HepG2 (cell line): ENCODE measurements around the gene ITPR1. TPM values are rescaled to one million over a fixed set of nuclear protein-coding genes. Genes with fewer than 3 reads are reported as not detected.
A peak's percentile ranks its signal among the peaks of the same experiment; 100 is the strongest.

Experiments used
- ATM ChIP-seq: fragments of 450-650 bp; IDR thresholded peaks from 2 replicates; pipeline ENCODE4 v1.7.1; 2017; ENCODE audit warnings: mild to moderate bottlenecking, borderline replicate concordance
- CENPBD1 ChIP-seq: sonication (generic); formaldehyde crosslinking; IDR thresholded peaks from 2 replicates; pipeline ENCODE4 v1.8.0; 2022; ENCODE audit warnings: missing genetic modification reagents, low read depth, mild to moderate bottlenecking, borderline replicate concordance
- HNRNPH1 ChIP-seq: fragments of 200-400 bp; formaldehyde crosslinking; optimal IDR thresholded peaks from 2 replicates; pipeline ENCODE3; 2017; ENCODE audit warnings: mild to moderate bottlenecking, low read depth, low read length
- MAF1 ChIP-seq: sonication (generic); formaldehyde crosslinking; IDR thresholded peaks from 2 replicates; pipeline ENCODE4 v1.5.0; 2020; ENCODE audit warnings: missing genetic modification reagents, borderline replicate concordance
- MLX ChIP-seq: IDR thresholded peaks from 2 replicates; pipeline ENCODE4 v1.6.1; 2016
- NFIC ChIP-seq: IDR thresholded peaks from 2 replicates; pipeline ENCODE4 v1.6.1; 2012; ENCODE audit warnings: mild to moderate bottlenecking, low read length, inconsistent platforms
- NPAS2 ChIP-seq: sonication (generic); formaldehyde crosslinking; IDR thresholded peaks from 2 replicates; pipeline ENCODE4 v1.8.0; 2022; ENCODE audit warnings: mild to moderate bottlenecking, missing genetic modification reagents, borderline replicate concordance
- PCBP1 ChIP-seq: fragments of 200-400 bp; formaldehyde crosslinking; IDR thresholded peaks from 2 replicates; pipeline ENCODE4 v1.6.1; 2017; ENCODE audit warnings: mild to moderate bottlenecking, low read depth, low read length, borderline replicate concordance
- RERE ChIP-seq: IDR thresholded peaks from 2 replicates; pipeline ENCODE4 v1.6.1; 2016; ENCODE audit warnings: low read depth, missing genetic modification reagents, missing compliant biosample characterization
- SRSF9 ChIP-seq: fragments of 200-400 bp; formaldehyde crosslinking; IDR thresholded peaks from 2 replicates; pipeline ENCODE4 v1.6.1; 2018; ENCODE audit warnings: borderline replicate concordance, mild to moderate bottlenecking, low read depth, low read length; ENCODE audit not compliant: insufficient read depth, poor library complexity, severe bottlenecking
- TCF7 ChIP-seq: sonication (generic); IDR thresholded peaks from 2 replicates; pipeline ENCODE4 v1.6.1; 2016; ENCODE audit warnings: antibody characterized with exemption, low read depth
- TOPORS ChIP-seq: sonication (generic); formaldehyde crosslinking; IDR thresholded peaks from 2 replicates; pipeline ENCODE4 v1.8.0; 2023; ENCODE audit warnings: mild to moderate bottlenecking, missing genetic modification reagents
- ZBTB44 ChIP-seq: sonication (generic); formaldehyde crosslinking; IDR thresholded peaks from 2 replicates; pipeline ENCODE4 v1.4.0; 2020; ENCODE audit warnings: missing genetic modification reagents
- ZBTB46 ChIP-seq: sonication (generic); formaldehyde crosslinking; IDR thresholded peaks from 2 replicates; pipeline ENCODE4 v1.4.0; 2020; ENCODE audit warnings: mild to moderate bottlenecking, missing genetic modification reagents, borderline replicate concordance
- ZC3H13 ChIP-seq: sonication (generic); formaldehyde crosslinking; IDR thresholded peaks from 2 replicates; pipeline ENCODE4 v1.8.1; 2023; ENCODE audit warnings: mild to moderate bottlenecking, missing genetic modification reagents, moderate library complexity
- ZFP1 ChIP-seq: IDR thresholded peaks from 2 replicates; pipeline ENCODE4 v1.6.1; 2016
- ZNF44 ChIP-seq: sonication (generic); formaldehyde crosslinking; IDR thresholded peaks from 2 replicates; pipeline ENCODE4 v1.5.1; 2020; ENCODE audit warnings: mild to moderate bottlenecking, missing genetic modification reagents
- ZNF567 ChIP-seq: sonication (generic); formaldehyde crosslinking; IDR thresholded peaks from 2 replicates; pipeline ENCODE4 v1.8.1; 2023; ENCODE audit warnings: mild to moderate bottlenecking, missing genetic modification reagents, borderline replicate concordance
- ZNF788 ChIP-seq: sonication (generic); formaldehyde crosslinking; IDR thresholded peaks from 2 replicates; pipeline ENCODE4 v1.5.0; 2020; ENCODE audit warnings: mild to moderate bottlenecking, missing genetic modification reagents, borderline replicate concordance
- polyA plus RNA-seq, 8 experiments: library from polyadenylated mRNA; depleted of rRNA in 3 of 8; stranded (reverse) in 7 of 8; unstranded in 1 of 8; fragments of >200 nt; fragmentation: Illumina TruSeq in 4 of 8; extraction: Trizol in 4 of 8; gene quantifications; 2 replicates each; pipeline versions ENCODE4 v1.2.1 to v1.2.3, GENCODE V29; 2011 to 2016; ENCODE audit warnings: low read depth in 4 of 8, missing spikeins in 1 of 8, mixed read lengths in 1 of 8; ENCODE audit not compliant: insufficient read depth in 1 of 8
- total RNA-seq, 5 experiments: library from RNA; depleted of rRNA; stranded (reverse); fragments of >200 nt; fragmentation: Illumina TruSeq; extraction: Trizol; gene quantifications; 2 replicates each; pipeline ENCODE4 v1.2.3, GENCODE V29; 2016; ENCODE audit warnings: low read depth in 1 of 5

The ITPR1 gene
- total and polyA plus RNA-seq, 2 of the 13 experiments (the other 11 are each of a cell fraction or from before 2014, with no cell fraction given), result 10.0 to 11.4 TPM

- TF ChIP-seq RERE (CRISPR knock-in tag), result no peak
- no peak for TF ChIP-seq MAF1
- TF ChIP-seq ZNF788, result peak; percentile 48; the same call in 1 of the 2 replicates
- no peak for TF ChIP-seq CENPBD1 (CRISPR knock-in tag)
- TF ChIP-seq NPAS2 (CRISPR knock-in tag), result no peak
- TF ChIP-seq NFIC, result no peak
- no peak for TF ChIP-seq TCF7
- peak; percentile 53; the same call in 1 of the 2 replicates for TF ChIP-seq MLX (CRISPR knock-in tag)
- no peak for TF ChIP-seq ZC3H13
- TF ChIP-seq PCBP1, result no peak
- 0 out of 2 replicates have a peak, but pooled peaks have one; percentile 34 for TF ChIP-seq ZFP1 (CRISPR knock-in tag)
- no peak for TF ChIP-seq SRSF9
- no peak for TF ChIP-seq ZBTB44 (CRISPR knock-in tag)
- no peak for TF ChIP-seq ZNF567 (CRISPR knock-in tag)
- no peak for TF ChIP-seq TOPORS
- TF ChIP-seq HNRNPH1, result no peak
- TF ChIP-seq ZNF44 (CRISPR knock-in tag), result no peak
- TF ChIP-seq ZBTB46 (CRISPR knock-in tag), result no peak
- no peak for TF ChIP-seq ATM
Measured at GRCh38 chr3:4720316-4721075, 227.3 kb downstream of the ITPR1 start (continued).
